ENCODE data around the gene NYAP1. TPM values are rescaled to one million over a fixed set of nuclear protein-coding genes. Genes with fewer than 3 reads are reported as not detected.

The NYAP1 gene
- total and polyA plus RNA-seq, 2 of the 8 experiments (the other 6 are each of a cell fraction or from before 2014, with no cell fraction given): 1.9 to 4.6 TPM

- POLR2A ChIA-PET (ENCODE audit: partially characterized antibody): interaction anchor here (1.2 kb wide), 2 partner anchors 12 to 112 kb away, joined by 3 to 4 read pairs; no protein-coding TSS in a partner anchor
- H3K4me1 ChIP-seq (replicated peaks in 1 of 4; ENCODE audit: control insufficient read depth in 3 of 4, insufficient read depth in 4 of 4, low read length in 3 of 4): peaks cover 0 to 23% (median 9%) of the 10 kb centered on the region in 4 experiments; a peak in 6 of 7 replicates
- no peak overlapping the region for H4K91ac ChIP-seq (replicated peaks; ENCODE audit: insufficient read length, low read length)
- no peak for FAIRE-seq
- no peak overlapping the region for H3K27ac ChIP-seq (ENCODE audit: low read depth, low read length)
- no peaks in the 10 kb centered on the region for H3K79me2 ChIP-seq (ENCODE audit: control insufficient read depth in 1 of 2, insufficient read depth in 2 of 2, low read length in 2 of 2)
- H3K9me3 ChIP-seq (ENCODE audit: insufficient read depth in 2 of 2, low read depth in 1 of 2, low read length in 1 of 2): no peaks in the 10 kb centered on the region
- no peak for DNase-seq (ENCODE audit: low read depth in 1 of 2, low spot score in 2 of 2)
- WGBS, 2 experiments (ENCODE audit: extremely low coverage in 1 of 2, insufficient coverage in 1 of 2, insufficient read length in 1 of 2, insufficient replicate concordance in 2 of 2, low coverage in 1 of 2, low lambda C conversion rate in 2 of 2, missing lambda C conversion rate in 1 of 2): 85% methylated on average over 14 of the region's 14 CpGs; no CpG with 5 or more reads in 1 of the 2 experiments
- no peak overlapping the region for H2BK15ac ChIP-seq (ENCODE audit: low read length)
- no peaks in the 10 kb centered on the region for H3K27me3 ChIP-seq (replicated peaks in 1 of 4; ENCODE audit: control insufficient read depth in 3 of 4, extremely low read depth in 1 of 4, insufficient read depth in 3 of 4, low read length in 3 of 4)
- H3K23me2 ChIP-seq (ENCODE audit: low read depth, low read length): no peaks in the 10 kb centered on the region; the same call in 1 of the 2 replicates
- no peak overlapping the region; the same call in 1 of the 2 replicates for H4K8ac ChIP-seq (ENCODE audit: extremely low read depth, insufficient read depth, low read length)
- no peak overlapping the region for H4K5ac ChIP-seq (ENCODE audit: insufficient read length, low read depth, low read length)
- H2BK120ac ChIP-seq (replicated peaks; ENCODE audit: low read depth, low read length): no peak overlapping the region
- no peaks in the 10 kb centered on the region; the same call in 1 of the 2 replicates for H3K79me1 ChIP-seq (ENCODE audit: low read depth, low read length)
- no peak overlapping the region for H3K9ac ChIP-seq (replicated peaks in 1 of 4; ENCODE audit: extremely low read depth in 1 of 4, low read depth in 3 of 4, low read length in 3 of 4)
- H3K18ac ChIP-seq (ENCODE audit: extremely low read depth, low read length): no peak overlapping the region; the same call in 1 of the 2 replicates
- H3K4ac ChIP-seq (replicated peaks; ENCODE audit: insufficient read length, low read depth, low read length): no peak overlapping the region
- CTCF ChIA-PET (ENCODE audit: partially characterized antibody): interaction anchor here (1.4 to 11.3 kb wide), 4 partner anchors 7 to 86 kb away, joined by 4 to 152 read pairs (median 6); partner anchors contain the start of gene SPACDR
- no peak overlapping the region for H3K23ac ChIP-seq (ENCODE audit: insufficient read length)
- no peak overlapping the region for H2AFZ ChIP-seq (ENCODE audit: low read length)
- no peak overlapping the region for H3K4me3 ChIP-seq (ENCODE audit: extremely low read depth in 1 of 4, insufficient read depth in 2 of 4, low read depth in 3 of 4, low read length in 4 of 4)
- H2BK5ac ChIP-seq (ENCODE audit: low read depth, low read length): no peak overlapping the region
- H3K56ac ChIP-seq (replicated peaks; ENCODE audit: insufficient read length, low read depth, low read length): no peak overlapping the region
- peaks cover 0 to 3% (median 0%) of the 10 kb centered on the region in 4 experiments; a peak in 1 of 8 replicates for H3K36me3 ChIP-seq (ENCODE audit: control insufficient read depth in 2 of 4, insufficient read depth in 4 of 4, low read length in 3 of 4)
- no peak overlapping the region for H3K4me2 ChIP-seq (ENCODE audit: insufficient read depth in 1 of 2, low read depth in 2 of 2, low read length in 2 of 2)
- no peak overlapping the region for H2AK5ac ChIP-seq (ENCODE audit: low read depth, low read length)
- H2BK20ac ChIP-seq (ENCODE audit: low read length): no peak overlapping the region
- no peak overlapping the region for H3K14ac ChIP-seq (ENCODE audit: insufficient read length)
- H2BK12ac ChIP-seq (ENCODE audit: low read depth, low read length): no peak overlapping the region
- H4K20me1 ChIP-seq (replicated peaks in 1 of 2; ENCODE audit: control insufficient read depth in 1 of 2, insufficient read depth in 2 of 2, low read length in 2 of 2): no peaks in the 10 kb centered on the region
- TF ChIP-seq ASH2L (IDR thresholded peaks at IDR 0.05; ENCODE audit: low read length) (no peak), KDM4A (IDR thresholded peaks at IDR 0.05; ENCODE audit: low read depth, low read length, severe bottlenecking) (no peak), SIRT6 (IDR thresholded peaks at IDR 0.05; ENCODE audit: low read length) (no peak), MAX (IDR thresholded peaks at IDR 0.05) (no peak), CHD1 (IDR thresholded peaks at IDR 0.05; ENCODE audit: low read depth, low read length) (no peak), GABPA (IDR thresholded peaks at IDR 0.05; ENCODE audit: borderline replicate concordance, insufficient read depth, low read length) (no peak), SUZ12 (IDR thresholded peaks at IDR 0.05; ENCODE audit: low read length) (no peak), CTCF (IDR thresholded peaks at IDR 0.05; ENCODE audit: control extremely low read depth in 1 of 3, insufficient read depth in 1 of 3, low read depth in 1 of 3, low read length in 3 of 3) (no peak), SP4 (IDR thresholded peaks at IDR 0.05; ENCODE audit: low read length) (no peak), ZNF274 (IDR thresholded peaks at IDR 0.05; ENCODE audit: borderline replicate concordance, extremely low read depth, low read length) (no peak)
Measured at GRCh38 chr7:100472854-100473499, 10.8 kb upstream of the NYAP1 start.

Data from H1 (cell line).